Heart right ventricle (tissue), 16 donors: ENCODE data around the gene COQ8B. TPM values are rescaled to one million over a fixed set of nuclear protein-coding genes. Genes with fewer than 3 reads are reported as not detected.
A peak's percentile ranks its signal among the peaks of the same experiment; 100 is the strongest.

Experiments
- ATAC-seq, 8 donors: fragments of 200-7000 bp; cut with Tn5 transposase; one replicate each; pipeline ENCODE4 v1.9.1; 2020; ENCODE audit warnings: mild to moderate bottlenecking in 8 of 8, moderate library complexity in 8 of 8, moderate number of reproducible peaks in 1 of 8
- DNase-seq, 2 donors: peaks; one replicate each; pipeline ENCODE4 v3.0.0-alpha.2; 2020
- H3K27ac ChIP-seq, 10 donors: fragments of 200-600 bp; sonication (generic) in 2 of 10; one replicate each; pipeline versions ENCODE4 v1.5.0 to v1.8.0; 2020 to 2022; ENCODE audit warnings: mild to moderate bottlenecking in 3 of 10
- H3K27me3 ChIP-seq, 7 donors: fragments of 200-600 bp; one replicate each; pipeline ENCODE4 v1.8.0; 2021 to 2022; ENCODE audit warnings: mild to moderate bottlenecking in 2 of 7
- H3K36me3 ChIP-seq, 9 donors: fragments of 200-600 bp; sonication (generic) in 1 of 9; one replicate each; pipeline versions ENCODE4 v1.5.0 to v1.8.0; 2020 to 2022; ENCODE audit warnings: mild to moderate bottlenecking in 2 of 9
- H3K4me1 ChIP-seq, 9 donors: fragments of 200-600 bp; sonication (generic) in 1 of 9; one replicate each; pipeline versions ENCODE4 v1.5.0 to v1.8.0; 2020 to 2022; ENCODE audit warnings: mild to moderate bottlenecking in 4 of 9
- H3K4me3 ChIP-seq, 10 donors: fragments of 200-600 bp; sonication (generic) in 2 of 10; one replicate each; pipeline versions ENCODE4 v1.5.0 to v1.8.0; 2020 to 2022; ENCODE audit warnings: mild to moderate bottlenecking in 7 of 10, moderate library complexity in 2 of 10
- H3K9me3 ChIP-seq, 11 donors: fragments of 200-600 bp in 10 of 11; sonication (generic) in 2 of 11; one replicate each; pipeline versions ENCODE4 v1.5.0 to v1.8.0; 2013 to 2022; ENCODE audit warnings: mild to moderate bottlenecking in 2 of 11, control low read depth in 1 of 11, moderate library complexity in 1 of 11
- CTCF ChIP-seq, 9 donors: fragments of 200-600 bp; sonication (generic) in 2 of 9; IDR thresholded peaks; one replicate each; pipeline versions ENCODE4 v1.5.0 to v1.8.0; 2021 to 2022; ENCODE audit warnings: antibody characterized with exemption in 9 of 9, mild to moderate bottlenecking in 5 of 9, moderate library complexity in 1 of 9
- WGBS, 2 donors: extraction: QIAGEN DNeasy Blood & Tissue Kit; methylation state at CpG; one replicate each; pipeline ENCODE4 v1.1.7; 2013; ENCODE audit warnings: inconsistent platforms in 1 of 2; 5-methylcytosine and 5-hydroxymethylcytosine counted together
- intact Hi-C, 10 donors: fragments of 100-400 bp; cut with DNase I; formaldehyde crosslinking; loops; one replicate each; pipeline versions ENCODE4 v1.11.1 to v1.14.2; 2022
- polyA plus RNA-seq, 2 donors: library from polyadenylated mRNA; stranded (reverse); fragments of 200-250 nt; gene quantifications; one replicate each; pipeline ENCODE4 v1.2.3, GENCODE V29; 2013
- total RNA-seq, 10 donors: library from RNA; stranded (reverse); fragmentation: NEBNext Ultra II Directional in 3 of 10; extraction: Animal tissue kit (Norgen Biotek cat#: 25700) in 3 of 10; gene quantifications; one replicate each; pipeline versions ENCODE4 v1.2.1 to v1.2.4, GENCODE V29; 2021 to 2023
- donor health status: Arrhythmogenic right ventricular cardiomyopathy.
- donor health status: ischemic (EF 13 %, LVEDD 7.1; RV severe dilation, severe dysfunction).
- donor health status: healthy with polysubstance abuse.
- donor health status: DM: no; HTN: yes; CAD: no.
- donor health status: DM: no; HTN: no; CAD: no.
- donor health status: ischemic (EF 25% LVEDD 6.9; RV normal size, moderate dysfunction).
- donor health status: ischemic (EF 25% LVEDD 5.7; RV mildly dilated, moderate dysfunction).
- donor health status: healthy.
- donor health status: DM: yes; HTN: yes; CAD: no.
- donor health status: Ischemic cardiomyopathy.
- donor health status: ischemic (EF 35%, LVEDD 5.7; RV mildly dilated, moderate dysfunction).
- donor health status: nonischemic (EF 11% LVEDD 7.7; RV severe dilation, severe dysfunction).
- donor health status: DM: yes; HTN: yes; CAD: no.
- donor health status: PGD.
- donor health status: ischemic (EF 29% LVEDD 5.4; RV normal size, mild dysfunction).
- donor health status: nonischemic (EF 23%, LVEDD 6.1; RV moderate dilation, normal function).

Gene COQ8B
- total and polyA plus RNA-seq, 12 donors: 17.9 to 34.4 (median 27.5) TPM

DNA sequence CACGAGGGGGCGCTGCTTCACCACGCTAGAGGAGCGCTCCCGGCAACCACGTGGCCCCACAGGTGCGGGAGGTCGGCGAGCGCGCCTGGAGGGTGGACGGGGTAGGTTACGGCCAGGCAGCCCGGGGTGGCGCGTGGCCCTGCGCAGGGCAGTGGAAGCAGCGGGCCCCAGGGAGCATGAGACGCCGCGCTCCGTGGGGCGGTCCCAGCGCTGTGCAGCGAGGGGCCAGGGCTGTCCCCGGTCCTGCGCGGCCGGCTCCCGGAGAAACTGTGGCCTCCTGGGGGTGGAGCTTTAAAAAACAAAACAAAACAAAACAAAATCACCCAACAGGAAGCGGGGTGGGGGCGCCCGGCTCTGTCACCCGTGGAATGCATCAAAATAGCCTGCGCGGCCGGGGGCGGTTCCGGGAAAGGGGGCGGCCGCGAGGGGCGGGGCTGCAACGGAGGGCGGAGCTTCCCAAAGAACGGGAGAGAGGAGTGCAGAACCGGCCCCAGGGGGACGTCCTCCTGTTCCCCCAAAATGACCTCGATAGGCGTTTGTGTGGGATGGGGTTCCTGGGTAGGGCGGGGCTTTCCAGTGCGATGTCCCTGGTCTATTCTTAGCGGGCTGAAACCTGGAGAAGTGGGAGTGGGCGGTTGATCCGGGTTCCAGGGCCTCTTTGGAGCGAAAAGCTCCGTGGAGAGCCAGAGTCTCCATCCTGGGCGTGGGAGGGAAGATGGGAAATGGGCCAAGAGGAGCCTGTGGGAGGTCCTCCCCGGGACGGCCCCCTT is 53.6 kb downstream of the COQ8B start:
- H3K36me3 ChIP-seq: peaks cover 0 to 15% (median 0%) of the 10 kb centered on the region in 9 donors
- DNase-seq (peak; percentile 94 to 95), ATAC-seq (peak; percentile 83 to 93 (median 90))
- intact Hi-C loops: loop anchor here (1.0 to 10.0 kb wide), 17 partner anchors 49 to 602 kb away; partner anchors contain the start of genes ACTMAP (in 3 of the 10), COQ8B (in 2 of the 10), ITPKC (in 2 of the 10) and SNRPA (in 2 of the 10)
- peak overlapping the region; percentile 36 to 83 (median 65) for H3K4me3 ChIP-seq
- peaks cover 0 to 23% (median 12%) of the 10 kb centered on the region in 9 donors for H3K4me1 ChIP-seq
- WGBS, 2 donors: 1% methylated on average over 58 to 60 of the region's 60 CpGs
- H3K27ac ChIP-seq: peak overlapping the region; percentile 70 to 94 (median 90)
- peak in 8 of 9 donors; percentile 1 to 100 (median 98) for TF ChIP-seq CTCF (IDR thresholded peaks at IDR 0.05)
- H3K27me3 ChIP-seq: no peaks in the 10 kb centered on the region
- no peaks in the 10 kb centered on the region for H3K9me3 ChIP-seq

DNA sequence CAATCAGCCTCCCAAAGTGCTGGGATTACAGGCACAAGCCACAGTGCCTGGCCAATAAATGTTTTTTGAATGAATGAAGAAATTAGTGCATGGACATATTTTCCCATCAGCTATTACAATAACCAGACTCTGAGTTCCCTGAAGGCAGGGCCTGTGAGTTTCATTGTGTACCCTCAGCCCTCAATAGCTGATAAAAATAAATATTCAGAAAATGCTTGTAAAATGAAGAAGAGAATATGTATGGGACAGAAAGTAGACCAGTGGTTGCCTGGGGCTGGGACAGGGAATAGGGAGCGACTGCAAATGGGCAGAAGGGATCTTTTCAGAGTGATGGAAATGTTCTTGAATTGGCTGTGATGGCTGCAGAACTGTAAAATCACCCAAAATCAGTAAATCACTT is 55.1 kb downstream of the COQ8B start:
- intact Hi-C loops: loop anchor here (1.0 to 10.0 kb wide), 16 partner anchors 51 to 603 kb away; partner anchors contain the start of genes ACTMAP (in 2 of the 10), COQ8B (in 2 of the 10), ITPKC (in 2 of the 10) and SNRPA (in 2 of the 10)
- 91 to 97% methylated on average over 1 of the region's 1 CpG for WGBS, 2 donors
- Histone ChIP-seq H3K36me3 (peaks cover 0 to under 1% (median 0%) of the 10 kb centered on the region in 9 donors), H3K27me3 (no peaks in the 10 kb centered on the region), H3K4me1 (peaks cover 0 to 23% (median 12%) of the 10 kb centered on the region in 9 donors), H3K27ac (no peak overlapping the region), H3K4me3 (no peak overlapping the region), H3K9me3 (no peaks in the 10 kb centered on the region)
- TF ChIP-seq CTCF (IDR thresholded peaks at IDR 0.05): no peak
- ATAC-seq (no peak), DNase-seq (no peak)

DNA sequence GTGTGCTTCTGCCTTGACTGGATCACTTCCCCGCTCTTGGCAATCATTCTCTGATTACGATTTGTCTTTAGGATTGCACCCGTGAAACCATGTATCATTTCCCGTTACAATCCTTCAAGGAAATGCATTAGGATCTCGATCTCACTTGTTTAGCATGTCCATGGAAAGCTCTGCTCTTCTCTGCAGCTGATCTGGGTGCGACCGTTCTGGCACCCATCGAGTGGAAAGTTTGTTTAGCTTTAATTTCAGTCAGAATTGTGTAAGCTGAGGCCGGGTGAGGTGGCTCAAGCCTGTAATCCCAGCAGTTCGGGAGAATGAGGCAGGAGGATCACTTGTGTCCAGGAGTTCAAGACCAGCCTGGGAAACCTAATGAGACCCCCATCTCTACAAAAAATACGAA is 57.1 kb downstream of the COQ8B start:
- ATAC-seq (no peak), DNase-seq (no peak)
- H3K27ac ChIP-seq: no peak overlapping the region
- H3K4me3 ChIP-seq: no peak overlapping the region
- TF ChIP-seq CTCF (IDR thresholded peaks at IDR 0.05): no peak
- H3K9me3 ChIP-seq: no peaks in the 10 kb centered on the region
- H3K4me1 ChIP-seq: peaks cover 0 to 23% (median 12%) of the 10 kb centered on the region in 9 donors
- intact Hi-C loops: no loop called here
- no peaks in the 10 kb centered on the region for H3K36me3 ChIP-seq
- WGBS, 2 donors: 81 to 85% methylated on average over 11 of the region's 11 CpGs
- H3K27me3 ChIP-seq: no peaks in the 10 kb centered on the region

DNA sequence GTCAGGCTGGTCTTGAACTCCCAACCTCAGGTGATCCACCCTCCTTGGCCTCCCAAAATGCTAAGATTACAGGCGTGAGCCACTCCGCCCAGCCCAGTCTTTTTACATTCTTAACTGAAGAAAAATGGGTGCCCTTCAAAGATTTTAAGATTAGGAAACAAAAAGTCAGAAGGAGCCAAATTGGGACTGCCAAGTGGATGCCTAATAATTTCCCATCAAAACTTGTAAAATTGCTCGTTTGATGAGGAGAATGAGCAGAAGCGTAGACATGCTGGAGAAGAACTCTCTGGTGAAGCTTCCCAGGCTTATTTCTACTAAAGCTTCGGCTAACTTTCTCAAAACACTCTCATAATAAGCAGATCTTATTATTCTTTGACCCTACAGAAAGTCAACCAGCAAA is 57.6 kb downstream of the COQ8B start:
- ATAC-seq (no peak), DNase-seq (no peak)
- Histone ChIP-seq H3K27me3 (no peaks in the 10 kb centered on the region), H3K27ac (no peak overlapping the region), H3K36me3 (no peaks in the 10 kb centered on the region), H3K4me3 (no peak overlapping the region), H3K9me3 (no peaks in the 10 kb centered on the region), H3K4me1 (peaks cover 0 to 20% (median 12%) of the 10 kb centered on the region in 9 donors)
- 86 to 90% methylated on average over 5 of the region's 5 CpGs for WGBS, 2 donors
- intact Hi-C loops: no loop called here
- no peak for TF ChIP-seq CTCF (IDR thresholded peaks at IDR 0.05)
